ENCODE measurements around the gene CDCA7L. TPM values are rescaled to one million over a fixed set of nuclear protein-coding genes. Genes with fewer than 3 reads are reported as not detected.
"Not testable (repeated sequence)": the region's sequence is repeated elsewhere in the genome, so short reads cannot be mapped to it uniquely, and the experiment has no call there.

The CDCA7L gene
- total RNA-seq, 5 donors from 2014 or later (not counting 1 experiment from before 2014, with no cell fraction given) = 11.8 to 31.1 (median 21.4) TPM

GRCh38 chr7:21865631-21866204 lies 80.0 kb downstream of the CDCA7L start:
- DNase-seq; H3K4me1 ChIP-seq (ENCODE audit: control insufficient read depth in 1 of 2, extremely low read depth in 1 of 2, insufficient read depth in 2 of 2, low read length in 2 of 2); H3K4me3 ChIP-seq (ENCODE audit: control insufficient read depth in 1 of 2, extremely low read depth in 1 of 2, low read length in 1 of 2); H3K9me3 ChIP-seq; H3K4me1 Mint-ChIP-seq; H3K4me3 Mint-ChIP-seq; H3K36me3 ChIP-seq (ENCODE audit: control insufficient read depth in 2 of 2, extremely low read depth in 1 of 2, insufficient read depth in 1 of 2, low read length in 1 of 2); ATAC-seq (replicated peaks in 1 of 4); H3K27me3 Mint-ChIP-seq; H3K36me3 Mint-ChIP-seq; H3K27me3 ChIP-seq (replicated peaks in 1 of 2; ENCODE audit: control insufficient read depth in 2 of 2, extremely low read depth in 1 of 2, insufficient read depth in 2 of 2, low read length in 1 of 2); H3K27ac ChIP-seq (ENCODE audit: low read length); H3K9me3 Mint-ChIP-seq; H3K27ac Mint-ChIP-seq: not testable (repeated sequence)
- 90% methylated on average over 4 of the region's 7 CpGs for WGBS (ENCODE audit: insufficient coverage)
- CTCF ChIA-PET = interaction anchor here in 1 of 2 donors (0.6 kb wide), 1 partner anchor 615 kb away, joined by 3 read pairs; no protein-coding TSS in a partner anchor
- POLR2A ChIA-PET = interaction anchor here in 1 of 2 donors (0.6 kb wide), 1 partner anchor 649 kb away, joined by 3 read pairs; no protein-coding TSS in a partner anchor

DNA sequence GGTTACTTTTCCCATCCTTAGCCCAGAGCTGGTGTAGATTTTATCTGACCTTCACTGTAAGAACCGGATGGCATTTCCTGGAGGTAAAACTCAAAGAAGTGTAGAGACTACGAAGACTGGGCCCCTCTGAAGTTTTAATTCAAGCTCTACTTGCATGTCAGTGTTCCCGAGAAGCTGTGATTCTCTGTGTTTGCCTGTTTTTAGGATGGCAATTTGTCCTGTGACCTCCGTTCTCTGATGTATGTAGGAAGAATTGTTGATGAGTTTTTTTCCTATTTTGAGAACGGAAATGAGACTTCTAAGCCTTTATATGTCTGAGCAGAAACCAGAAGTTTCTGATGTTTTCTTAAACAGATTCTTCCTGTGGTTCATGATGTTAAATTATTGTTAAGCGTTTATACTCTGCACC lies 94.1 kb downstream of the CDCA7L start:
- H3K27ac ChIP-seq (ENCODE audit: low read length) = peak overlapping the region; percentile 56
- H3K27me3 Mint-ChIP-seq = peaks cover 0 to 2% of the 10 kb centered on the region in 2 donors

More for the DNA sequence above, 94.1 kb downstream of the CDCA7L start:
- no peaks in the 10 kb centered on the region for H3K9me3 ChIP-seq
- peaks cover 28 to 31% (median 30%) of the 10 kb centered on the region in 3 donors for H3K4me1 Mint-ChIP-seq
- WGBS (ENCODE audit: insufficient coverage) = 25% methylated on average over 4 of the region's 6 CpGs
- CTCF ChIA-PET = interaction anchor here in 1 of 2 donors (0.7 kb wide), 1 partner anchor 10 kb away, joined by 3 read pairs; no protein-coding TSS in a partner anchor
- peak overlapping the region; percentile 59 to 75 (median 72) for H3K4me3 Mint-ChIP-seq
- H3K27ac Mint-ChIP-seq = peak overlapping the region; percentile 94 to 98
- ATAC-seq (replicated peaks in 1 of 4) (peak; percentile 69 to 86 (median 78)), DNase-seq (peak in 2 of 35 experiments; percentile 2 to 25)
- no peaks in the 10 kb centered on the region for H3K36me3 Mint-ChIP-seq
- no peaks in the 10 kb centered on the region for H3K27me3 ChIP-seq (replicated peaks in 1 of 2; ENCODE audit: control insufficient read depth in 2 of 2, extremely low read depth in 1 of 2, insufficient read depth in 2 of 2, low read length in 1 of 2)
- H3K4me1 ChIP-seq (ENCODE audit: control insufficient read depth in 1 of 2, extremely low read depth in 1 of 2, insufficient read depth in 2 of 2, low read length in 2 of 2) = peaks cover 7 to 26% of the 10 kb centered on the region in 2 experiments
- POLR2A ChIA-PET = no interaction called here
- H3K36me3 ChIP-seq (ENCODE audit: control insufficient read depth in 2 of 2, extremely low read depth in 1 of 2, insufficient read depth in 1 of 2, low read length in 1 of 2) = no peaks in the 10 kb centered on the region
- H3K9me3 Mint-ChIP-seq = no peaks in the 10 kb centered on the region
- H3K4me3 ChIP-seq (ENCODE audit: control insufficient read depth in 1 of 2, extremely low read depth in 1 of 2, low read length in 1 of 2) = peak overlapping the region in 1 of 2 donors; percentile 23

All from T-cell (primary cell).